ENCODE data around the gene SMCO2.

The SMCO2 gene

DNA sequence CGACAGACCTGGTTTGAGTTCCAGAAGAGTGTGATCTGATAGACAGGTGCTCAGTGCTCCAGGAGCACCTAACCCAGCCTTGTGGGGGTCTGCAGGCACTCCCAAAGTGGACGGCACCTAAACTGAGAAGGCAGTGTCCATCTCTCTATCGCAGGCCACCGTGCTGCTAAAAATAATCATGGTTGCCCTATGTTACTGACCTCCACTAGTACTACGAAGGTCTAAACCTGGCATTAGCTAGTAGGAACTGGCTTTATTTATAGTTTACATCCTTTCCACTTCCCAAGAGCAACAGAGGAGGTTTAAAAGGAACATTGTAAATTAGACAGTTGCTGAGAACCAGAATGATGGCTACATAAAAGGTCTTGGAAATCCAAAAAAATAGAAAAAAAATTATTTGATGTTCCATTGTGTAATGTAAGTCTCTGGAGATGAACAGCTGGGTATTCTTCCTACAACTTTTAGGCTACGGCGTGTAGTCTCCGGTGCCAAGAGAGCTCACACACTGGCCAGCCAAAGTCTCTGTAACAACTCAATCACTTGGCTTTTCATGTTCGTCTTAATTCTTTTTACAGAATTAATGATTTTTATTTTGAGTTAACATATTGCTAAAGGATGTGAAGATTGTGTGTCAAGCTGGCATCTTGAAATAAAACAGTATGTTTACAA lies 104.8 kb downstream of the SMCO2 start:
- DNase-seq (ENCODE audit: low read depth in 2 of 2) = no peak
